ENCODE data around the gene TSEN34.
A peak's percentile ranks its signal among the peaks of the same experiment; 100 is the strongest.

Gene TSEN34

DNA sequence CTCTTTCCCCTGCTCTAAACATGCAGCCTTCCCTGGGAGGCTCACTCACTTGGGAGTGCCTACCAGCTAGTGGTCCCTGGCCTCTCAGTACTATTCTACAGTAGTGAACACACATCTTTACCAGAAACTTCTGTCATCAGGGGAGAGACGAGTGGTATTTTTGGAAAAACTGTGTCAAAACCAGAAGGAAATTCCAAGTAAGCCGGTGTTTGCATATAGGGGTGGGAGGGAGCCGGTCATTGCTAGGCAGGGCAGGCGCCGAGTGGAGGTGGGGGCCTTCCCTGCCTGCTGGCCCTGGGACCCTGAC is 16.5 kb downstream of the TSEN34 start:
- Histone ChIP-seq H3K27ac (no peak overlapping the region), H3K27me3 (ENCODE audit: insufficient read depth, low read depth, severe bottlenecking) (no peaks in the 10 kb centered on the region), H3K9me3 (ENCODE audit: severe bottlenecking) (no peaks in the 10 kb centered on the region), H3K36me3 (peaks cover 75% of the 10 kb centered on the region), H3K4me3 (ENCODE audit: low read depth, low read length) (no peak overlapping the region)
- no peak for DNase-seq
- TF ChIP-seq, protein P1, sequence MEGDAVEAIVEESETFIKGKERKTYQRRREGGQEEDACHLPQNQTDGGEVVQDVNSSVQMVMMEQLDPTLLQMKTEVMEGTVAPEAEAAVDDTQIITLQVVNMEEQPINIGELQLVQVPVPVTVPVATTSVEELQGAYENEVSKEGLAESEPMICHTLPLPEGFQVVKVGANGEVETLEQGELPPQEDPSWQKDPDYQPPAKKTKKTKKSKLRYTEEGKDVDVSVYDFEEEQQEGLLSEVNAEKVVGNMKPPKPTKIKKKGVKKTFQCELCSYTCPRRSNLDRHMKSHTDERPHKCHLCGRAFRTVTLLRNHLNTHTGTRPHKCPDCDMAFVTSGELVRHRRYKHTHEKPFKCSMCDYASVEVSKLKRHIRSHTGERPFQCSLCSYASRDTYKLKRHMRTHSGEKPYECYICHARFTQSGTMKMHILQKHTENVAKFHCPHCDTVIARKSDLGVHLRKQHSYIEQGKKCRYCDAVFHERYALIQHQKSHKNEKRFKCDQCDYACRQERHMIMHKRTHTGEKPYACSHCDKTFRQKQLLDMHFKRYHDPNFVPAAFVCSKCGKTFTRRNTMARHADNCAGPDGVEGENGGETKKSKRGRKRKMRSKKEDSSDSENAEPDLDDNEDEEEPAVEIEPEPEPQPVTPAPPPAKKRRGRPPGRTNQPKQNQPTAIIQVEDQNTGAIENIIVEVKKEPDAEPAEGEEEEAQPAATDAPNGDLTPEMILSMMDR (IDR thresholded peaks at IDR 0.05; ENCODE audit: low read depth, low read length), result no peak

DNA sequence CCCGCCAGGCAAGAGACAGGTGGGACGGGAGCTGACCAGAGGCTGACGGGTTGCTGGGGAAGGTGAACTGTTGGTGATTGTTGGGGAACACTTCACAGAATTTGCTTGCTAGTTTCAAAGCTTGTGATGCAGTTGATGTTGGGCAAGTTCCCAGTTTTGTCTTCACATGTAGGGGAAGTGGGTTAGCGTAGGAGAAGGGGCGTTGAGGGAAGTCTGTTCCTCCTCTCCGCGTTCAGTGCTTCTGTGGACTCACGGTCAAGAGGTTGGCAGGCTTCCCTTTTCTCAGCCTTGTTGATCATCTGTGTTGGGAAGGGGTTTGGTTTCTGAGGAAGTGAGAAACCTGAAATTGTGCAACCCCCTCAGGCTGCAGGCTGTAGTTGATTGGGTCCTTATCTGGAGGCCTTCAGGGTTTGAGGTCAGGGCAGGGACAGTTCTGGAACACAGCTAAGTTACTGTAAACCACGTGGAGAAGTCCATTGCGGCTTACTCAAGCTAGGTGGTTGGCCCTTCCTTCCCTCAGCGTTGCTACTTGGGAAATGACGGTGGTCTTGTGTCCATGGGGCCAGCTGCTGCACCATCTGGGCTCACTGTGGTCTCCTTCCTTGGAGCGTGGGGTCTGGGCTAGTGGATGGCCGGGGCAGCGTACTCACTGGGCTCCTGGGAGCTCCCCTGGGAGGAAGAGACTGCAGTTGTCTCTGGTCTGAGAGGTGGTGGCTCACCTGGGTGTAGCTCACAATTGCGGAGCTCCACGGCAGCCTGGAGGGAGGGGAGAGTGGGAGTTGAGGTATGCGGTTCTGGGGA is 17.1 kb downstream of the TSEN34 start:
- H3K27ac ChIP-seq, result no peak overlapping the region
- H3K36me3 ChIP-seq, result peaks cover 69% of the 10 kb centered on the region
- TF ChIP-seq, protein P1 (IDR thresholded peaks at IDR 0.05; ENCODE audit: low read depth, low read length), result no peak
- DNase-seq, result no peak
- no peaks in the 10 kb centered on the region for H3K27me3 ChIP-seq (ENCODE audit: insufficient read depth, low read depth, severe bottlenecking)
- no peaks in the 10 kb centered on the region for H3K9me3 ChIP-seq (ENCODE audit: severe bottlenecking)
- no peak overlapping the region for H3K4me3 ChIP-seq (ENCODE audit: low read depth, low read length)

DNA sequence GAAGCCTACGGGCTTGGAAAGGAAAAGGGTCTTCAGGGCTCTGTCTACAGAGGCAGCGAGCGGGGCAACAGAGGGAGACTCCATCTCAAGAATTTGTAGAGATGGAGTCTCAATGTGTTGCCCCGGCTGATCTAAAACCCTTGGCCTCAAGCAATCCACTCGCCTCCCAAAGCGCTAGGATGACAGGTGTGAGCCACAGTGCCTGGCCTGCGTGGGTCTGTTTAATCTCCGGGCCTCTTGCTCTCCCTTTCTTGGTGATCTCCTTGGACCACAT is 17.6 kb downstream of the TSEN34 start:
- H3K36me3 ChIP-seq, result peaks cover 64% of the 10 kb centered on the region
- H3K27ac ChIP-seq, result no peak overlapping the region
- no peaks in the 10 kb centered on the region for H3K27me3 ChIP-seq (ENCODE audit: insufficient read depth, low read depth, severe bottlenecking)
- DNase-seq, result no peak
- no peaks in the 10 kb centered on the region for H3K9me3 ChIP-seq (ENCODE audit: severe bottlenecking)
- no peak overlapping the region for H3K4me3 ChIP-seq (ENCODE audit: low read depth, low read length)
- TF ChIP-seq, protein P1 (IDR thresholded peaks at IDR 0.05; ENCODE audit: low read depth, low read length), result no peak

- DNase-seq, result no peak
- Histone ChIP-seq H3K36me3 (peaks cover 59% of the 10 kb centered on the region), H3K4me3 (ENCODE audit: low read depth, low read length) (no peak overlapping the region), H3K9me3 (ENCODE audit: severe bottlenecking) (no peaks in the 10 kb centered on the region), H3K27me3 (ENCODE audit: insufficient read depth, low read depth, severe bottlenecking) (no peaks in the 10 kb centered on the region), H3K27ac (no peak overlapping the region)
- TF ChIP-seq, protein P1 (IDR thresholded peaks at IDR 0.05; ENCODE audit: low read depth, low read length), result no peak
These were observed 18.1 kb downstream of the TSEN34 start for GRCh38 chr19:54209058-54209810.

DNA sequence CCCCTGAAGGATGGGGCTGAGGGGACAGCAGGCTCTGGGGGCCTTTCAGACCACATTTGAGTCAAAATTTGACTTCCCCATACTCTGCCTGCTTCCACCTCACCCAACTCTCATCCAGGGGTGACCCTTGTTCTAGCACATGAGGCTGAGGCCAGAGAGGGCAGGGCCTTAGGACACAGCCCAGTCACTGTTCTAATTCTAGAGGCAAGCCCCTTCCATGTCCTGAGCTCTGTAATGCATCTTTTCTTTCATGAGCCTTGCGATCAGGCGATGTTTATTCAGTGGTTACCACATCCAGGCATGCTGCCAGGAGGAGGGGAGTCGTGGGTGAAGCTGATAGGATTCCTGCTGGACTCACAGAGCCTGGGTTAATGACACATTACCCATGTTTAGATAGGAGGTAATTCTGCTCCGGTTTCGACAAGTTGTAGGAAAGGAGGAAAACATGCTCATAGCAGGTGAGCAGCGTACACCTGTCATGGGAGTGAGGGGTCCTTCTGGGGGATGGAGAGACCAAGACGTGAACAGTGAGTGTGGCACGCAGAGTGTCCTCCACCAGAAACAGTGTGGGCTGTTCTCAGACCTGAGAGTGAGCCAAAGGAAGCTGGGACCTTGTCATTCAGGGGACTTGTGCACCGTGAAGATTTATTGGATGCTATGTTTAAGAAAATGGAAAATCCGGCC is 18.8 kb downstream of the TSEN34 start:
- peak overlapping the region; percentile 33; the same call in 1 of the 2 replicates for H3K27ac ChIP-seq
- no peaks in the 10 kb centered on the region for H3K9me3 ChIP-seq (ENCODE audit: severe bottlenecking)
- H3K4me3 ChIP-seq (ENCODE audit: low read depth, low read length), result no peak overlapping the region
- DNase-seq, result no peak
- H3K36me3 ChIP-seq, result peaks cover 51% of the 10 kb centered on the region
- H3K27me3 ChIP-seq (ENCODE audit: insufficient read depth, low read depth, severe bottlenecking), result no peaks in the 10 kb centered on the region
- TF ChIP-seq, protein P1 (IDR thresholded peaks at IDR 0.05; ENCODE audit: low read depth, low read length), result no peak

Measured in WERI-Rb-1 (cell line).